Measurements from ENCODE around the gene GRIPAP1. TPM values are rescaled to one million over a fixed set of nuclear protein-coding genes. Genes with fewer than 3 reads are reported as not detected.
A peak's percentile ranks its signal among the peaks of the same experiment; 100 is the strongest.

GRIPAP1 gene
- polyA plus RNA-seq, 3 donors: 3.8 to 103 (median 10.7) TPM

GRCh38 chrX:49000636-49001035 is 1.4 kb downstream of the GRIPAP1 start:
- intact Hi-C loops (cut with micrococcal nuclease): loop anchor here (5.0 kb wide), 1 partner anchor 42 kb away; the partner anchor contains the start of gene TFE3 (in 2 of the 2)
- Histone ChIP-seq H3K79me2 (ENCODE audit: insufficient read depth, low read length) (peaks cover 40% of the 10 kb centered on the region), H3K4me1 (ENCODE audit: control insufficient read depth in 1 of 2, insufficient read depth in 2 of 2, low read length in 2 of 2) (peaks cover 13% of the 10 kb centered on the region in 2 donors), H3K9me3 (replicated peaks in 1 of 2; ENCODE audit: control insufficient read depth in 1 of 2, insufficient read depth in 1 of 2, low read length in 2 of 2) (peaks cover 0 to 8% of the 10 kb centered on the region in 2 donors), H3K9ac (ENCODE audit: insufficient read depth, low read length, poor library complexity, severe bottlenecking) (no peak overlapping the region), H3K4me2 (replicated peaks; ENCODE audit: extremely low read depth, low read length, poor library complexity, severe bottlenecking) (peak overlapping the region; percentile 72), H2AFZ (ENCODE audit: insufficient read depth, low read depth, low read length, poor library complexity, severe bottlenecking) (no peak overlapping the region), H3K27ac (ENCODE audit: low read depth in 1 of 2, low read length in 2 of 2) (peak overlapping the region in 1 of 2 donors; percentile 97), H3K36me3 (replicated peaks in 1 of 2; ENCODE audit: control insufficient read depth in 1 of 2, insufficient read depth in 2 of 2, low read length in 2 of 2) (peaks cover 26 to 41% of the 10 kb centered on the region in 2 donors), H3K27me3 (ENCODE audit: control insufficient read depth in 2 of 2, insufficient read depth in 2 of 2, low read length in 2 of 2) (no peaks in the 10 kb centered on the region), H3K4me3 (replicated peaks in 1 of 3; ENCODE audit: low read depth in 2 of 3, low read length in 3 of 3) (peak overlapping the region in 1 of 3 experiments; percentile 85), H4K20me1 (ENCODE audit: insufficient read depth, low read length) (peaks cover 20% of the 10 kb centered on the region)
- peaks cover 0 to 14% (median 0%) of the 10 kb centered on the region in 7 donors for H3K9me3 Mint-ChIP-seq
- H3K4me1 Mint-ChIP-seq: peaks cover 17% of the 10 kb centered on the region
- no CpG with 5 or more reads among the region's 4 CpGs for WGBS (ENCODE audit: insufficient coverage)
- H3K27ac Mint-ChIP-seq: peak overlapping the region in 5 of 7 donors; percentile 6 to 99 (median 98)
- peaks cover 0 to 5% (median 0%) of the 10 kb centered on the region in 3 donors for H3K27me3 Mint-ChIP-seq (ENCODE audit: low read depth in 3 of 3)
- peaks cover 27 to 38% of the 10 kb centered on the region in 2 donors for H3K36me3 Mint-ChIP-seq
- TF ChIP-seq CTCF (IDR thresholded peaks at IDR 0.05): no peak
- no peak for DNase-seq
- peak overlapping the region in 1 of 2 donors; percentile 97 for H3K4me3 Mint-ChIP-seq

GRCh38 chrX:48999030-48999429 is 3.0 kb downstream of the GRIPAP1 start:
- no peak overlapping the region for H3K4me3 Mint-ChIP-seq
- WGBS (ENCODE audit: insufficient coverage): no CpG with 5 or more reads among the region's 5 CpGs
- intact Hi-C loops (cut with micrococcal nuclease): no loop called here

More at GRCh38 chrX:48999030-48999429, 3.0 kb downstream of the GRIPAP1 start:
- Histone ChIP-seq H4K20me1 (ENCODE audit: insufficient read depth, low read length) (peaks cover 25% of the 10 kb centered on the region), H2AFZ (ENCODE audit: insufficient read depth, low read depth, low read length, poor library complexity, severe bottlenecking) (no peak overlapping the region), H3K9me3 (replicated peaks in 1 of 2; ENCODE audit: control insufficient read depth in 1 of 2, insufficient read depth in 1 of 2, low read length in 2 of 2) (peaks cover 0 to 8% of the 10 kb centered on the region in 2 donors), H3K9ac (ENCODE audit: insufficient read depth, low read length, poor library complexity, severe bottlenecking) (no peak overlapping the region), H3K4me3 (replicated peaks in 1 of 3; ENCODE audit: low read depth in 2 of 3, low read length in 3 of 3) (no peak overlapping the region), H3K79me2 (ENCODE audit: insufficient read depth, low read length) (peaks cover 40% of the 10 kb centered on the region), H3K27me3 (ENCODE audit: control insufficient read depth in 2 of 2, insufficient read depth in 2 of 2, low read length in 2 of 2) (no peaks in the 10 kb centered on the region), H3K36me3 (replicated peaks in 1 of 2; ENCODE audit: control insufficient read depth in 1 of 2, insufficient read depth in 2 of 2, low read length in 2 of 2) (peaks cover 31 to 52% of the 10 kb centered on the region in 2 donors), H3K4me2 (replicated peaks; ENCODE audit: extremely low read depth, low read length, poor library complexity, severe bottlenecking) (no peak overlapping the region), H3K4me1 (ENCODE audit: control insufficient read depth in 1 of 2, insufficient read depth in 2 of 2, low read length in 2 of 2) (peaks cover 13% of the 10 kb centered on the region in 2 donors), H3K27ac (ENCODE audit: low read depth in 1 of 2, low read length in 2 of 2) (no peak overlapping the region)
- DNase-seq: no peak
- Mint-ChIP-seq H3K27ac (no peak overlapping the region), H3K4me1 (peaks cover 20% of the 10 kb centered on the region), H3K9me3 (peaks cover 0 to 14% (median 0%) of the 10 kb centered on the region in 7 donors), H3K27me3 (ENCODE audit: low read depth in 3 of 3) (peaks cover 0 to 5% (median 0%) of the 10 kb centered on the region in 3 donors), H3K36me3 (peaks cover 38 to 49% of the 10 kb centered on the region in 2 donors)
- TF ChIP-seq CTCF (IDR thresholded peaks at IDR 0.05): no peak
